Type B pancreatic cell (in vitro differentiated cells): Measurements from ENCODE around the gene TTC22. TPM values are rescaled to one million over a fixed set of nuclear protein-coding genes. Genes with fewer than 3 reads are reported as not detected.

Experiments used
- DNase-seq: peaks from one replicate; pipeline ENCODE4 v3.0.0; 2021; ENCODE audit warnings: mixed read lengths; ENCODE audit not compliant: unreplicated experiment; ENCODE audit errors: extremely low spot score
- H3K27ac Mint-ChIP-seq: 2 replicates; pipeline ENCODE4 v1.8.0; 2021; ENCODE audit warnings: mild to moderate bottlenecking, mixed read lengths
- H3K27me3 Mint-ChIP-seq: 2 replicates; pipeline ENCODE4 v1.8.0; 2021; ENCODE audit warnings: mixed read lengths
- H3K36me3 Mint-ChIP-seq: 2 replicates; pipeline ENCODE4 v1.8.0; 2021; ENCODE audit warnings: mixed read lengths
- H3K4me1 Mint-ChIP-seq: one replicate; pipeline ENCODE4 v1.8.0; 2021; ENCODE audit warnings: mixed read lengths; ENCODE audit not compliant: unreplicated experiment
- H3K4me3 Mint-ChIP-seq: 2 replicates; pipeline ENCODE4 v1.8.0; 2021; ENCODE audit warnings: mild to moderate bottlenecking, mixed read lengths
- H3K9me3 Mint-ChIP-seq: 2 replicates; pipeline ENCODE4 v1.8.0; 2021; ENCODE audit warnings: mixed read lengths
- CTCF ChIP-seq: fragments of 200-600 bp; sonication (generic); conservative IDR thresholded peaks from 2 replicates; pipeline ENCODE4 v1.5.0; 2021; ENCODE audit warnings: antibody characterized with exemption, mild to moderate bottlenecking
- total RNA-seq: library from RNA; stranded (reverse); gene quantifications from 2 replicates; pipeline ENCODE4 v1.2.1, GENCODE V29; 2021; ENCODE audit warnings: low replicate concordance

TTC22 gene
- total RNA-seq, 1 donor from 2014 or later = 7.0 TPM

GRCh38 chr1:54816951-54817350, 15.8 kb upstream of the TTC22 start:
- Mint-ChIP-seq H3K9me3 (no peaks in the 10 kb centered on the region), H3K27me3 (peaks cover 12% of the 10 kb centered on the region), H3K36me3 (no peaks in the 10 kb centered on the region), H3K4me3 (no peak overlapping the region), H3K27ac (no peak overlapping the region), H3K4me1 (peaks cover 14% of the 10 kb centered on the region)
- no peak for TF ChIP-seq CTCF
- peak; percentile 48 for DNase-seq

- TF ChIP-seq CTCF = no peak
- no peak overlapping the region for H3K27ac Mint-ChIP-seq
- H3K4me3 Mint-ChIP-seq = no peak overlapping the region
- H3K4me1 Mint-ChIP-seq = peaks cover 14% of the 10 kb centered on the region
- no peaks in the 10 kb centered on the region for H3K9me3 Mint-ChIP-seq
- peaks cover 12% of the 10 kb centered on the region for H3K27me3 Mint-ChIP-seq
- no peaks in the 10 kb centered on the region for H3K36me3 Mint-ChIP-seq
- DNase-seq = peak; percentile 45
Measured at GRCh38 chr1:54816130-54816529, 15.0 kb upstream of the TTC22 start.

- no peak overlapping the region for H3K27ac Mint-ChIP-seq
- peak; percentile 18 for DNase-seq
- peaks cover 15% of the 10 kb centered on the region for H3K27me3 Mint-ChIP-seq
- no peak for TF ChIP-seq CTCF
- H3K4me1 Mint-ChIP-seq = peaks cover 18% of the 10 kb centered on the region
- no peak overlapping the region for H3K4me3 Mint-ChIP-seq
- no peaks in the 10 kb centered on the region for H3K36me3 Mint-ChIP-seq
- no peaks in the 10 kb centered on the region for H3K9me3 Mint-ChIP-seq
Measured at GRCh38 chr1:54815086-54815876, 14.2 kb upstream of the TTC22 start.

GRCh38 chr1:54814571-54814970, 13.4 kb upstream of the TTC22 start:
- DNase-seq = peak; percentile 43
- no peaks in the 10 kb centered on the region for H3K36me3 Mint-ChIP-seq
- H3K4me1 Mint-ChIP-seq = peaks cover 23% of the 10 kb centered on the region
- TF ChIP-seq CTCF = no peak
- no peak overlapping the region for H3K4me3 Mint-ChIP-seq
- no peak overlapping the region for H3K27ac Mint-ChIP-seq
- no peaks in the 10 kb centered on the region for H3K9me3 Mint-ChIP-seq
- H3K27me3 Mint-ChIP-seq = peaks cover 15% of the 10 kb centered on the region

GRCh38 chr1:54814126-54814498, 13.0 kb upstream of the TTC22 start:
- H3K9me3 Mint-ChIP-seq = no peaks in the 10 kb centered on the region
- H3K27ac Mint-ChIP-seq = no peak overlapping the region
- no peaks in the 10 kb centered on the region for H3K36me3 Mint-ChIP-seq
- H3K4me1 Mint-ChIP-seq = peaks cover 23% of the 10 kb centered on the region
- peaks cover 15% of the 10 kb centered on the region for H3K27me3 Mint-ChIP-seq
- no peak overlapping the region for H3K4me3 Mint-ChIP-seq
- no peak for TF ChIP-seq CTCF
- DNase-seq = peak; percentile 57
